ENCODE data around the gene CEP104.
A peak's percentile ranks its signal among the peaks of the same experiment; 100 is the strongest.

The CEP104 gene

GRCh38 chr1:3778590-3779264 lies 78.3 kb downstream of the CEP104 start:
- DNase-seq (ENCODE audit: low spot score): no peak

DNA sequence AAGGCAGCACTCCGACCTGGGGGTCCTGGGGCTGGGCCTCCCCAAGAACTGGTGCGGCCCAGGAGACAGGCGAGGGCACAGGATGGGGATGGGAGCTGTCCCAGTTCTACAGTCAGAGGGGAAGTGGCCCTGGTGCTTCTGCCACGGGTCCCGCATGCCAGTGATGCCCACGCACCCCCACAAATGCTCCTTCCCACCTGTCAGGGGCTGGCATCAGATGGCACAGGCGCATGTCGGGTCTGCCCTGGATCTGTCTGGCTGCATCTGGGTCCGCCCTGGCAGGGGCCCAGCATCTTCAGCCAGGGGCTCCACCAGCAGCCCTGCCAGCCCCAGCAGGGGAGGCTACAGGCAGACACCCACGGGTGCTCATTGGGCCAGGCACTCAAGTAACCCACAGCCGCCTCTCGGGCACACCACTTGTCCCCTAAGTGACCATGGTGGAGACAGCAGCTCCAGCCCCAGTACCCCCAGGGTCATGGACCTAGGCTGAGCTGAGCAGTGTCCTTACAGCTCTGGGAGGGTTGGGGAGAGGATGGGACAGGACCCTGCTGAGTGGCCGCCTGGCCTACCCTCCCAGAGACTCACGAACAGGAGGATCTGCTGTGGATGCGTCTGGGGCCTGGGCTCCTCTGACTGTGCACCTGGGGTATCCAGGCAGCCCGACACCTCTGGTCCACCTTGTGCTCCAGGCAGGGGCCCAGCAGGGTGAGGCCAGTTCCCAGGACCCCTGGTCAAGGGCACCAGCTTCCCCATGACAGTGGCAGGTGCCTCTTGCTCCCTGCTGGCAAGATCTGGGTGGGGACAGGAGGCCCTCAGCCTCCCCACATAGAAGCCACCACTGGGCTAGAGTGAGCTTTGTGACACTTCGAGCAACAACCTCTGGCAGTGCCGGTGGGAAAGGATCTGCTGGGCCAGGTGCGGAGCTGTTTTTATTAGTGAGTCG lies 79.1 kb downstream of the CEP104 start:
- no peak for DNase-seq (ENCODE audit: low spot score)

DNA sequence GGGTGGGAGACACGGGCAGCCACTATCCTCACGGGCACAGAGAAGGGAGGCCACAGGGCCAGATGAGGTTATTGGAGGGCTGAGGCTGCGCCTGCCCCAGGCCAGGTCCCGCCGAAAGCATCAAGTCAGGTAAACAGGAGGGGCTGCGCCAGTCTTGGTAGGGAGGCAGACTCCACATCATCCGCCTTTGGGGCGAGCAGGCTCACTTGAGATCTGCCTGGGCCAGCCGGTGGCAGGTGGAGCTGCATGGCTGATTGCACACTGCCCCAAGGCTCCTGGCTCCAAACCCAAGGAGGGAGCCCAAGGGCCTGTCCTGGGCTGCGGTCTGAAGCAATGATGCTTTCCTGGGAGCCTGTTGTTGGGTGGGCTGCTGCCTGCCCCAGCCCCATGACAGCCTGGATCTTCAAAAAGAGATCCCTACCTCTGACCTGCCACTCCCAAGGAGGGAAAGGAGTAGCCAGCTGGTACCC lies 79.9 kb downstream of the CEP104 start:
- no peak for DNase-seq (ENCODE audit: low spot score)

DNA sequence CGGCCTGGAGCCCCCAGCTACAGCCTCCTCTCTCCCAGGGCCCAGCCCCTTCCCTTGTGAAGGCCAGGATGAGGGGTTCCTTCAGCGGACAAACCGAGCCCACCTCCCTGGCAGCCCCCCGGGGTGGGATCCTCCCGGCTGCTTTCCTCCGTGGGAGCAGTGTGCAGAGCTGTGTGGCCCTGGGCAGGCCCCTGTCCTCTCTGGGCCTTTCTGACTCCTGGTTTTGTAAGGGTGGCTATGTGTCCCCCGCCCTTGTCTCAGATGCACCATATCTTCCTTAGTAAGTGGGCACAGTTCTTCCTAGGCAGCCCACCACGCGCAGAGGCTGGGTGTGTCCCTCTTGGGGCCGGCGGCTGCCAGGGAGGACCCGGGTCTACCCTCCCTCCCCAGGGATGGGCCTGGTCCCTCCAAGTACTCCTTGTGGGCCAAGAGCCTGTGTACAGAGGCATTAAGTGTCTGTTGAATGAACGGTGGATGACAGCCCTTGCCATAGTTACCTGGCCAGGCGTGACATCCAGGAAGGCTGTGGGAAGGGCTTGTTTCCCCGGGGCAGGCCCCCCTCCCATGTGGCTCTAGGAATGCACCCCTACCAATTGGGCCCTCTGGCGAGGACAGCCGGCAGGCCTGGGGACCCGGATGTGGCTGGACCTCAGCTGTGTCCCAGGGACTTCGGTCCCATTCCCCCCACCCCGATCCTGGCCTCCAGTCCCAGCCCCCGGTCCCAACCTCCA lies 80.6 kb downstream of the CEP104 start:
- no peak for DNase-seq (ENCODE audit: low spot score)

DNA sequence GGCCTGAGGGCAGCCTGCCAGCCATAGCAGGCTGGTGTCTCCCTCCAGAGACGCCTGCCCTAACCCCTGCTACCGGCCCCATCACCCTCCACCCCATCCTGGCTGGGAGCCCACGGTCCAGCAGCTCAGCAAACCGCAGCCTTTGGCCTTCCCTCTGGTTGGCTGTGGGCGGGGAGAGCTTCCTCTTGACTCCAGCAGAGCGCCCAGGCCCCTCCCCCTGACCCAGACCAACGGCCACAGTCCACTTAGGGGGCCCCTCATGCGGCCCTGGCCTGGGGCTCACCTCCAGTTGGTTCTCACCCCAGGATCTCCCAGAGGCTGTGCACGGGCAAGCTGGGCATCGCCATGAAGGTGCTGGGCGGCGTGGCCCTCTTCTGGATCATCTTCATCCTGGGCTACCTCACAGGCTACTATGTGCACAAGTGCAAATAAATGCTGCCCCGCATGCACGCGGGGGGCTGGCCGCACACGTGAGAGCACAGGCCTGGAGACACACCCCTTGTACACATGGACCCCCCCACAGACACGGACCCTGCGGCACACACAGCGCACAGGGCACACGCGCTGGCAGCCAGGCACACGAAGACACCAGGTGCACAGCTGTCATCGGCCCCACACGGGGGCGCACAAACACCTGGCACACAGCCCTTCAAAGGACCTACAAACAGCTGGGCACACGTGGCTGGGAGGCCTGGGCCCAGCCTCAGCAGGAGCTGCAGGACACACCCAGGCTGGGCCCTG lies 81.4 kb downstream of the CEP104 start:
- peak; percentile 91 for DNase-seq (ENCODE audit: low spot score)

DNA sequence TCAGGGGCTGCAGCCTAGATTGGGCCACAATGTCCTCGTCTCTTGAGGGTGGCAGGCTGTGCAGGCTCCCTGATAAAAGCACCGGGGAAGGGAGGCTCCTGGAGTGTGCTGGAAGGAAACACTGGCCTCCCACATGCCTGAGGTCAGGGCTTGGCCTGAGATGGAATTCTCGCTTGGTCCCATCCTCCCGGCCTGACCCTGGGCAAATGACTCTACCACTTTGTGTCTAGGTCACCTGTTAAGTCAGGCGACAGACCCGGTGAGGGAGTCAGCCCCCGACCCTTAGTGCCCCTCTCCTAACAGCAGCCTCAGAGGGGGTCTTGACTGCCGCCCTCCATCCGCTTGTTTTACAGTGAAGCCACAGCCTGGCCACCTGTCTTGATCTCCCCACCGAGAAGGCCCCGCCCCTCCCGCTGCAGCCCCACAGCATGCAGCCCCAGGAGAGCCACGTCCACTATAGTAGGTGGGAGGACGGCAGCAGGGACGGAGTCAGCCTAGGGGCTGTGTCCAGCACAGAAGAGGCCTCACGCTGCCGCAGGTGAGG lies 82.0 kb downstream of the CEP104 start:
- no peak for DNase-seq (ENCODE audit: low spot score)

- no peak for DNase-seq (ENCODE audit: low spot score)
Observed at GRCh38 chr1:3774276-3774945, 82.6 kb downstream of the CEP104 start.

GRCh38 chr1:3773572-3774275 lies 83.3 kb downstream of the CEP104 start:
- DNase-seq (ENCODE audit: low spot score): peak; percentile 38

DNA sequence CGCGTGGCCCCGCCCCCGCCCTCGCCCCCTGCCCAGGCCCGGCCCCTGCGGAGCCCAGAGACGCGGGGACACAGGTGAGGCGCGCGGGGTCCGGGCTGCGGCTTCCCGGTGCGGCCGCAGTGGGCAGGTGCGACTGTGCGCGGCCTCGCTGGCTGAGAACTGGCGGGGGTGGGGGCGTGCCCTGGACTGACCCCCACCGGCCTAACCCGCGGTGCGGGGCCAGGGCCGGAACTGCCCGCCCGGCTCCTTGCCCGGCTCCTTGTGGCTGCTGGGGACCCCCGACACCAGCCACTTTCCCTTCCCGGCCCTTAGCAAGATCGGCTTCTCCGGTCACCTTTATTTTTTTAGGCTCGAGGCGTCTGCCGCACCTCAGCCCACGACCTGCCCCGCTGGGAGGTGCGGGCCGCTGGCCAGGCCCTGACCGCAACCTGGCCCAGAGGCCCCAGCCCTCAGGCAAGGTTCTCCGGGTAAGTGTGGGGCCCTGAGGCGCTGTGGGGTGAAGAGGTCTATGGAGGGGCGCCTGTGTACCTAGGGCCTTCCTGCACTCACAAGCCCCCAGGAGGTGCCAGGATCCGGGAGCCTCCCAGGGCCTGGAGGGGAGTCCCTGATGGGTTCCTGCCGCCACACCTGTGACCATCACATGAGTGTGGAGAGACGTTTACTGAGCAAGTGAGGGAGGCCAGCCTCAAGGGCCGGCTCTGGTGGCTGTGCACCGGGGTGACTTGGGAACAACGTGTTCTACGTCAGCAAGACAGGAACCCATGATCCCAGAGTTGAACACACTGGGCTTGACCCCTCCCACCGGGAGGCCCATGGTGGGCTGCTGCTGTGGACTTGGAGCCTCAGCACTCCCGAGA lies 84.1 kb downstream of the CEP104 start, which contains the start of gene SMIM1:
Gene SMIM1 (plus strand): TSS at position 35 of the 857 bp plus-strand sequence. CDS start 2,625 bp downstream, outside the sequence.
- DNase-seq (ENCODE audit: low spot score): peak; percentile 39

GRCh38 chr1:3772027-3772714 lies 84.8 kb downstream of the CEP104 start:
- peak; percentile 91 for DNase-seq (ENCODE audit: low spot score)

DNA sequence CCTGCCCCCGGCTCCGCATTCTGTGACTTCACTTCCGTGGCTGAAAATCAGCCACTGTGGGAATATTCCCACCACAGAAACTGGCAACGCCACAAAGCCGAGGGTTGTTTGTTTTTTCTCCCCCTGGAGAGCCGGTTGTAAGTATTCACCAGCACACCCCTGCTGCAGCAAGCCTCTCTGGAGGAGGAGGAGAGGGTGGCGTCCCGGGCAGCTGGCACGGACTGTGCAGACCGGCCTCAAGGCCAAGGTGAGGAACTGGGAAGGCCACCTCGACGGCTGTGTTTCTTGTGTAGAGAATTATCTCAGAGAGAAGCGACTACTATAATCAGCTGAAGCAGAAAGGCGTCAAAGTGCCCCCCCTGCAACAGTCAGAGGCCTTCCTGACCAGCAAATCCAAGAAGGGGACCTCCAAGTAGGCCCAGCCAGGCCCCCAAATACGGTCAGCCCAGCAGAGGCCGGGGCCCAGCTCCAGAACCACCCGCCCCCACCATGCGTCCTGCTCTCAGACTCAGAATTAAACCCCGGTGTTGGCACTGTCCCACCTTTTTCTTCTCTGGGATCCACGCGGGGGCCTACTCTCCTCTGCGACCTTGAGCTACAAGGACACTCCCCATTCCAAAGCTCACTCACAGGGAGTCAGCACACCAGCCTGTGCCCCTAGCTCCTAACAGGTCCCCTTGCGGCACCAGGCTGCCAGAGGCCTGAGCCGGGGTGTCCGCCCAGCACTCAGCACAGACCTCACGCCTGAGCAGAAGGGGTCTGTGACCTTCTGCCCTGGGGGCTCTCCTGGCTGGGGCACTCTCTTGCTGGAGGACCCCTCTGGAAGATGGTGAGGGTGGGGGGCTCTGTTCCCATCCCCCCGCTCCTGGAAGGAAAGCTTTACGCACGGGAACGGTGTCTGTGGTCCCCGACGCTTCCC lies 85.6 kb downstream of the CEP104 start:
- peak; percentile 28 for DNase-seq (ENCODE audit: low spot score)

DNA sequence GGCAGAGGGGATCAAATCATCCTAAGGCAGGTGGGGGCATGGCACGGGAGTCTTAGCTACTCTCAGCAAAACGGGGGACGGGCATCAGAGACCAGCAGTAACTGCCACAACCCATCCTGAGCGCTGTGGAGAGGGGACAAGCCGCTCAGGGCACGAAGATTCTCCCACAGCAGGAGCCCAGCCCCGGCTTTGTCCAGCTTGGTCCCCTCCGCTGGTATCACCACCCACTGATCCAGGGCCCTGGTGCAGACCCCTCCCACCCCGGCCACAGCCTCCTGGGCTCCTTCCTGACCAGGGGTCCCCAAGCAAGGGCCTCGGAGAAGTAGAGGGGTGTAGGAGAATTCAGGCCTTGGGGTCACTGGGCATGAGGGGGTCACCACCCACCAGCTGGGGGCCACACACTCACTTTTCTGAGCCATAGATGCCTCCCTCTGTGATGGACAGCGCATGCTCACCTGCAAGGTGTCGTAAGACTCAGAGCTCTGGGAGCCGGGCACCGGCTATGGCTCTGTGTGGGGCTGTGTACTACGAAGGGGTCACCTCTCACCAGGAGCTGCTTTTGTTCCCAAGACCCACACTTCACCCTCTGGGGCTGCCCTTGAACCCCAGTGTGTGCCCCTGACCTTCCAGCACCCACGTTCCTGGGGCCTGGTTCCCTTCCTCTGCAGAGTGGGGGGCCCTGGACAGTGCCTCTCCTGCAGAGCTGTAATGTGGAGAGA lies 86.8 kb downstream of the CEP104 start:
- no peak for DNase-seq (ENCODE audit: low spot score)

GRCh38 chr1:3768811-3769390 lies 88.1 kb downstream of the CEP104 start:
- DNase-seq (ENCODE audit: low spot score): no peak

- no peak for DNase-seq (ENCODE audit: low spot score)
Observed at GRCh38 chr1:3767328-3767925, 89.6 kb downstream of the CEP104 start.

GRCh38 chr1:3763351-3764125 lies 93.5 kb downstream of the CEP104 start:
- DNase-seq (ENCODE audit: low spot score): no peak
